Activated CD8-positive, alpha-beta memory T cell treated with anti-CD3 and anti-CD28 coated beads, Interleukin-2, amount 50 U/mL, for 1 hour (primary cell): Measurements from ENCODE around the gene HRCT1.
A peak's percentile ranks its signal among the peaks of the same experiment; 100 is the strongest.
"Not testable (repeated sequence)": the region's sequence is repeated elsewhere in the genome, so short reads cannot be mapped to it uniquely, and the experiment has no call there.

Source experiments
- DNase-seq: peaks from one replicate; pipeline ENCODE4 v3.0.0-alpha.2; 2020; ENCODE audit errors: extremely low read depth

Gene HRCT1

DNA sequence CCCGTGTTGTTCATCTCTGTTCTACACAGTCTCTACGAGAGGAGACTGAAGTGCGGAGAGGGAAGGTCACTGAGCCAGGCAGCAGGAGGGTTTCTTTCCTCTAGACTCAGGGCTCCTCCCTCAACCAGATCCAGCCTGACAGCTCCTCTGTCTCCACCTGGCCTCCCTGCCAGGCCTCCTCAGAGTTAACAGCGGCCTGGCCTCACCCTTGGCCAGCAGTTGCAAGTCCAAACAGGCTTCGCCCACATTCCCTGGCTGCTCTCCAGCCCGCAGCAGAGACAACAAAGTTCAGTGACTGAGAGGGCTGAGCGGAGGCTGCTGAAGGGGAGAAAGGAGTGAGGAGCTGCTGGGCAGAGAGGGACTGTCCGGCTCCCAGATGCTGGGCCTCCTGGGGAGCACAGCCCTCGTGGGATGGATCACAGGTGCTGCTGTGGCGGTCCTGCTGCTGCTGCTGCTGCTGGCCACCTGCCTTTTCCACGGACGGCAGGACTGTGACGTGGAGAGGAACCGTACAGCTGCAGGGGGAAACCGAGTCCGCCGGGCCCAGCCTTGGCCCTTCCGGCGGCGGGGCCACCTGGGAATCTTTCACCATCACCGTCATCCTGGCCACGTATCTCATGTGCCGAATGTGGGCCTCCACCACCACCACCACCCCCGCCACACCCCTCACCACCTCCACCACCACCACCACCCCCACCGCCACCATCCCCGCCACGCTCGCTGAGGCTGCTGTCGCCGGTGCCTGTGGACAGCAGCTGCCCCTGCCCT lies at the start of gene HRCT1:
HRCT1 (plus strand) TSS at position 291 of the 768 bp plus-strand sequence; CDS start at position 377, 86 bp downstream.
- DNase-seq: no peak

GRCh38 chr9:35856206-35856605 lies 49.8 kb upstream of the HRCT1 start:
- no peak for DNase-seq

GRCh38 chr9:35856882-35857281 lies 49.1 kb upstream of the HRCT1 start:
- no peak for DNase-seq

- DNase-seq: no peak
These were observed 47.5 kb upstream of the HRCT1 start for GRCh38 chr9:35858458-35858857.

DNA sequence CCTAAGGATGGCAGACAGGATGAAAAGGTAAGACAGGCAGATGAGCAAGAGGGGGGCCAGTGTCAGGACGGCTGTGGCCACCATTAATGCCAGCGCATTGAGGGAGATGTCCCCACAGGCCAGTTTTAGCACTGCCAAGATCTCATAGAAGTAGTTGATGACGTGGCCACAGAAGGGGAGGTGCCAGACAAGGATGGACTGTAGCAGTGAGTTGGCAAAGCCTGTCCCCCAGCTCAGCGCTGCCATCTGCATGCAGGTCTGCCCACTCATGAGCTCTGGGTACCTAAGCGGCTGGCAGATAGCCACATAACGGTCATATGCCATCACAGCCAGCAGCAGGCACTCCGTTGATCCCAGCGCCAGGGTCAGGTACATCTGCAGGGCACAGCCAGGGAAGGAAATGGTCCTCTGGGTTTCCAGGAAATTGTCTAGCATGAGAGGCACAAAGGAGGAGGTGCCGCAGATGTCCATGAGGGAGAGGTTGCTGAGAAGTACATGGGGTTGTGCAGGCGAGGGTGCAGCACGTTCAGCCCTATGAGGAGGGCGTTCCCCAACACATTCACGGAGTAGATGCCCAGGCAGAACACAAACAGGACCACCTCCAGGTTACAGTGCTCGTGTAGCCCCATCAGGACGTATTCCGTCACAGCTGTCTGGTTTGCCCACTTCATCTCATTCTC lies 46.6 kb upstream of the HRCT1 start:
- no peak for DNase-seq

- DNase-seq: no peak
These were observed 46.0 kb upstream of the HRCT1 start for GRCh38 chr9:35859990-35860339.

DNA sequence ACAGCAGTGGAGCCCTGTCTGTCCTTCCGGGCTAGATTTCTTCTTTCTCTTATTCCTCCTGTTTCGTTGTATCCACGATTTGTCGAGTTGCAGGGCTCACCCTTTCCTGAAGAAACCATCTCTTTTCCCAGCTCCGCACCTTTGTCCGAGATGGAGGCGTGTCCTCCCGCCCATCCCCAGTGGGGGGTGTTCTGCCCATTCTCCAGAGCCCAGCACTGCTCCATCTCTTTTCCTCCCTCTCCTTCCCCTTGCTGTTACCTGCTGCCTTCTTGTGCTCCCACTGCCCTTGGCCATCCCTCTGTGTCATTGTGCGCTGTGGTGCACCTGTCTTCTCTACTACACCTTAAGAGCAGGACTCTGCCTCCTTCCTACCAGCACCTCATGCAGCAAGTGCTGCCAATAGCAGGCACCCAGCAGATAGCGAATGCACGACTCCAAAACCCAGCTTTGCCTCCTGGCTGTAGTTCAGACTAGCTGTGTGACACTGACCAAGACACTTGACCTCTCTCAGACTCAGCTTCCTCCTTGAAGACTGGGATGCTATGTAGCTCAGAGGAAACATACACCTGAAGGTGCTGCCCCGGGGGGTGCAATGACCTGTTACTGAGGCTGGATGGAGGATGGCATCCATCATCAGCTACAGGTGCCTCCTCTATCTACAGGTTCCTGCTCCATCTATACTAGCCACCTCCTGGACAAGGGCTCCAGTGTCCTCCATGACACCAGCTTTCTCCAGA lies 44.7 kb upstream of the HRCT1 start:
- DNase-seq: no peak

DNA sequence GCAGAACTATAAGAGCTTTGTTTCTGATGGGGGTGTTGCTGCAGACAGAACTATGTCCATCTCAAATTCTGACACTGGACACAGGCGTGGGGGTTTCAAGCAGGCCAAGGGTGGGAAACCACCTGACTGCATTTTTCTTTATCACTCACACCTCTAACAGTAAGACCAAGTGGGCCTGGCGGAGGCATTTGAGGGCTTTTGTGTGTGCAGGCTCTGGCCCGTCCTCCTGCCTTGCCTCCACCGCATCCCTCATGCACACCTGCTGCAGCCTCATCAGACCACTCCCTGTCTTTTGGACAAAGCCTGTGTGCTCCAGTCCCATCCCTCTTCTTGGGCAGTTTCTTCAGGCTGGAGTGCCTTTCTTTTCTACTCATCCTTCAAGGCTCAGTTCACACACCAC lies 43.7 kb upstream of the HRCT1 start:
- no peak for DNase-seq

GRCh38 chr9:35863583-35863982 lies 42.4 kb upstream of the HRCT1 start:
- no peak for DNase-seq

GRCh38 chr9:35864695-35865255 lies 41.2 kb upstream of the HRCT1 start:
- no peak for DNase-seq

- DNase-seq: no peak
These were observed 38.5 kb upstream of the HRCT1 start for GRCh38 chr9:35867538-35867937.

DNA sequence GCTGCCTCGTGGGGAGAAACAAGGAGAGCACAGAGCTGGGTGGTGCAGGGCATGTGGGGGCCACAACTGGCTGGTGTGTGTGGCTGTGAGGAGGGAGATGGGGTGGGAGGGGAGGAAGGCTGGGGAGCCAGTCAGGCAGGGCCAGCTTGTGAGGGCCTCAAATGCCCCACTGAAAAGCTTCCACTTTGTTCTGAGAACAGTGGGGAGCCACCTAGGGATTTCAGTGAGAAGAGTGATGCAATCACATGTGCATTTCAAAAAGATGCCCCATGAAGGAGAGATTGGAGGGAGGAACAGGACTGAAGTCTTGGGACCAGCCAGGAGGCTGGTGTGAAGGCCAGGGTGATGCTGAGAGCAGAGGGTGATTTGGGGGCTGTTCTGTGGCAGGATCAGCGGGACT lies 37.1 kb upstream of the HRCT1 start:
- no peak for DNase-seq

DNA sequence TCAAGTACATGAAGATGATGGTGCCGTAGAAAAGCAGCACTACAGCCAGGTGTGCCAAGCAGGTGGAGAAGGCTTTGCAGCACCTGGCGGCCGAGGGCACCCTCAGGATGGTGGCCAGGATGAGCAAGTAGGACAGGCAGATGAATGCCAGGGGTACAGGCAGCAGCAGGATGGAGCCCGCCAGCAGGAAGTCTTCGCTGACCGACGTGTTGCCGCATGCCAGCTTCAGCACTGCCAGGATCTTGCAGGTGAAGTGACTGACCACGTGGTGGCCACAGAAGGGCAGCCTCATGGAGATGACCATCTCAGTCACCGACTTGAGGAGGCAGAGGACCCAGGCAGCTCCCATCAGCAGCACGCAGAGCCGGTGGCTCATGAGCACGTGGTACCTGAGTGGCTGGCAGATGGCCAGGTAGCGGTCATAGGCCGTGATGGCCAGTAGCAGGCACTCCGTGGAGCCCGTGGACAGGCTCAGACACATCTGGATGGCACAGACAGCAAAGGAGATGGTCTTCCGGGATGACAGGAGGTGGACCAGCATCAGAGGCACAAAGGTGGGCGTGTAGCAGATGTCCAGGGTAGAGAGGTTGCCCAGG lies 36.3 kb upstream of the HRCT1 start:
- DNase-seq: no peak

DNA sequence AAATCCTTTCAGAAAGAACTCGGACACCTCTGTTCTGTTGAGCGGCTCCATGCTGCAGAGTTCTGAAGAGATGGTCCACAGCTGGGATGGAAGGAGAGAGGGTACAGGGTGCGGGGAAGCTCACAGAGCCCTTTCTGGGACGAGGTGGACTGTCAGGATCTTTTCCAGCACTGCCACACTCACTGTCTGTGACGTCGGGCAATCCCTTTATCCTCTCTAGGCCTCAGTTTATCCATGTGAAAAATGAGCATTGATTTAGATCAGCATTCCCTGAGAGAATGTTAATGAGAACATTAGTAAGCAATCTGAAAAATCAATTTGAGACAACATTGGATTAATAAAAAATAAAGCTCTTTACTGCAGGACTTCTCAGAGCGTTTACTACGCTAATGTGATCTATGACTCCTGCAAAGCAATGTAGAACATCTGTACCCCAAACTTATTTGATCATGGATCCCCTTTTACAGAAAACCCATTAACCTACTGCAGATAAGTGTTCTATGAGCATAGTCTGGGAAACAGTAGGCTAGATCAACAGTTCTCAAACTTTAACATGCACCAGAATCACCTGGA lies 35.6 kb upstream of the HRCT1 start, which contains the start of gene OR13J1:
OR13J1 (minus strand) TSS at position 51 of the 573 bp plus-strand sequence; CDS start at position 51, 0 bp downstream.
- DNase-seq: no peak

DNA sequence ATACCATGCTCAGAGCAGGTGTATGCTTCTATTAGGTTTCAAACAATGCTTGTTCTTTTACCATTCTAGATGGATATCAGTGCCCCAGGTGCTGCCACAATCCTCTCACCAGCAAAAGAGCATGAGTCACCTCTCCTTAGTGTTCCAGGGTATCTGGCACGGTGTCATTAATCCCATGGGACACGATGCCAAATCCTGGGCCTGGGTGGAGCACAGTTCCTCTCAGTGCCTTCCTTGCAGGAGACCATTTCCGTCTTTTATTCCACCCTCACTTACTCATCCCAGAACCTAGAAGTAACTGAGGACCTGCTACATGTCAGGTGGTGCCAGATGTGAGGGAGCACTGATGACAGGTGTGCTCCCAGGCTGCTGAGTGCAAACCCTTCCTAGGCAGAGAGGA lies 34.5 kb upstream of the HRCT1 start:
- no peak for DNase-seq

DNA sequence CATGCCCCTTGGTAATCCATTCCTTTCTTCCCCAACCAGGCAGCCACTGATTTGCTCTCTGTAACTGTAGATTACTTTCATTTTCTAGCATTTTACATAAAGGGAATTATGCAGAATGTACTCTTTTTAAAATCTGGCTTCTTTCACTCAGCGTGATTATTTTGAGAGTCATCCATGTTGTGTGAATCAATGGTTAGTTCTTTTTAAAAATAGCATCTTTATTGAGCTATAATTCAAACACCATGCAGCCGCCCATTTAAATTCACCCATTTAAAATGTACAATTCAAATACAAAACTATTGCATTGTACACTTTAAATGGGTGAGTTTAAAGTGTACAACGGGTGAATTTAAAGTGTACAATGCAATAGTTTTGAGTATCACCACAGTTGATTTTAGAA lies 33.5 kb upstream of the HRCT1 start:
- no peak for DNase-seq

- DNase-seq: peak; percentile 49
These were observed 23.6 kb upstream of the HRCT1 start for GRCh38 chr9:35882263-35882848.

DNA sequence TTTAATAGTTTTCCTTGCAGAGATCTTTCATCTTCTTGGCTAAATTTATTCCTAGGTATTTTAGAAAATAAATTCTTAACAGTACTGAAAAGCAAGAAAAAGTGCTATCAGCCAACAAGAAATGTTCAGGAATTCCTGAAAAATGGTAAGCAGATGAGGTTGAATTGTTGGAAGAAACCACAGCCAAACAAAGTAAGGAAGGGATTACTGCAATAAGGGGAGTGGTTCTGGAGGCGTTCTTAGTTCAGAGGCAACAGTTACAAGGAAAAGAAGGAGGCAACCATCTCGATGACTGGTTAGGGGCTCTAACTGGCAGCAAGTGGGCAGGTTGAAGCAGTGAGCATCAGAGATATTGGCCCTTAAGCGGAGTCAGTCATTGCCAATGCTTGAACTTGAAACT lies 23.0 kb upstream of the HRCT1 start:
- no peak for DNase-seq

DNA sequence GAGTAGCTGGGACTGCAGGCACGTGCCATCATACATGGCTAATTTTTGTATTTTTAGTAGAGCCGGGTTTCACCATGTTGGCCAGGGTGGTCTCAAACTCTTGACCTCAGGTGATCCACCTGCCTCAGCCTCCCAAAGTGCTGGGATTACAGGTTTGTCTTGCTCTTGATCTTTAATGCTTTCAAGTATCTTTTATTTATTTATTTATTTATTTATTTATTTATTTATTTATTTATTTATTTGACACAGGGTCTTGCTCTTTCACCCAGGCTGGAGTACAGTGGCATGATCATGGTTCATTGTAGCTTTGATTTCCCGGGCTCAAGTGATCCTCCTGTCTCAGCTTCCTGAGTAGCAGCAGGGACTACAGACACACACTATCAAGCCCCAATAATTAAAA lies 21.1 kb upstream of the HRCT1 start:
- not testable (repeated sequence) for DNase-seq

DNA sequence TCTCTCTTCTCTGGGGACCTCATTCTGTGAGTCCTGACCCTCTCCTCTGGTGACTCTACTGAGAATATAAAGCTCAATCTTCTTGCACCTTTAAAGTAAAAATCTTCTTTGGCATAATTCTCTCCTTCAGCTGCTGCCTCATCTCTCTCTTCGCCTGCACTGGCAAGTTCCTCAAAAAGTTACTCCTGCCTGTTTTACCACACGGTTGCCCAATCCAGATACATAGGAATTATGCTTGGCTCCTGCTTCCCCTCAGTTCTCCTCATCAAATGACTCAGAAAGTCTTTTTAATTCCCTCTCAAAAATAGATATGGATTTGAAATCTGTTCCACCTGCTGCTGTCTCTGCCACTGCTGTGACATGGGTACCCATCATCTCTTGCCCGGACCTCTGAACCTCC lies 14.4 kb upstream of the HRCT1 start:
- no peak for DNase-seq

- DNase-seq: no peak
These were observed 14.0 kb upstream of the HRCT1 start for GRCh38 chr9:35892051-35892450.
